ENCODE results near the gene C12orf50. TPM values are rescaled to one million over a fixed set of nuclear protein-coding genes. Genes with fewer than 3 reads are reported as not detected.

Gene C12orf50
- total and polyA plus RNA-seq, 2 of the 8 experiments (the other 6 are each of a cell fraction or from before 2014, with no cell fraction given) = not detected

- Histone ChIP-seq H3K9me3 (ENCODE audit: insufficient read depth in 2 of 2, low read depth in 1 of 2, low read length in 1 of 2) (no peaks in the 10 kb centered on the region), H3K79me1 (ENCODE audit: low read depth, low read length) (no peaks in the 10 kb centered on the region), H2AFZ (ENCODE audit: low read length) (no peak overlapping the region), H3K4me3 (ENCODE audit: extremely low read depth in 1 of 4, insufficient read depth in 2 of 4, low read depth in 3 of 4, low read length in 4 of 4) (no peak overlapping the region), H2BK12ac (ENCODE audit: low read depth, low read length) (no peak overlapping the region), H2BK120ac (replicated peaks; ENCODE audit: low read depth, low read length) (no peak overlapping the region), H2BK20ac (ENCODE audit: low read length) (no peak overlapping the region), H3K4me1 (replicated peaks in 1 of 4; ENCODE audit: control insufficient read depth in 3 of 4, insufficient read depth in 4 of 4, low read length in 3 of 4) (no peaks in the 10 kb centered on the region), H3K79me2 (ENCODE audit: control insufficient read depth in 1 of 2, insufficient read depth in 2 of 2, low read length in 2 of 2) (no peaks in the 10 kb centered on the region), H2AK5ac (ENCODE audit: low read depth, low read length) (no peak overlapping the region), H3K27ac (ENCODE audit: low read depth, low read length) (no peak overlapping the region), H2BK15ac (ENCODE audit: low read length) (no peak overlapping the region), H3K4ac (replicated peaks; ENCODE audit: insufficient read length, low read depth, low read length) (no peak overlapping the region), H3K36me3 (ENCODE audit: control insufficient read depth in 2 of 4, insufficient read depth in 4 of 4, low read length in 3 of 4) (no peaks in the 10 kb centered on the region), H3K56ac (replicated peaks; ENCODE audit: insufficient read length, low read depth, low read length) (no peak overlapping the region), H4K91ac (replicated peaks; ENCODE audit: insufficient read length, low read length) (no peak overlapping the region), H4K20me1 (replicated peaks in 1 of 2; ENCODE audit: control insufficient read depth in 1 of 2, insufficient read depth in 2 of 2, low read length in 2 of 2) (no peaks in the 10 kb centered on the region), H3K23ac (ENCODE audit: insufficient read length) (no peak overlapping the region), H3K23me2 (ENCODE audit: low read depth, low read length) (no peaks in the 10 kb centered on the region), H3K4me2 (ENCODE audit: insufficient read depth in 1 of 2, low read depth in 2 of 2, low read length in 2 of 2) (no peak overlapping the region), H2BK5ac (ENCODE audit: low read depth, low read length) (no peak overlapping the region), H4K5ac (ENCODE audit: insufficient read length, low read depth, low read length) (no peak overlapping the region), H3K18ac (ENCODE audit: extremely low read depth, low read length) (no peak overlapping the region), H4K8ac (ENCODE audit: extremely low read depth, insufficient read depth, low read length) (no peak overlapping the region), H3K27me3 (replicated peaks in 1 of 4; ENCODE audit: control insufficient read depth in 3 of 4, extremely low read depth in 1 of 4, insufficient read depth in 3 of 4, low read length in 3 of 4) (no peaks in the 10 kb centered on the region), H3K14ac (ENCODE audit: insufficient read length) (no peak overlapping the region), H3K9ac (replicated peaks in 1 of 4; ENCODE audit: extremely low read depth in 1 of 4, low read depth in 3 of 4, low read length in 3 of 4) (no peak overlapping the region)
- POLR2A ChIA-PET (ENCODE audit: partially characterized antibody) = no interaction called here
- DNase-seq (ENCODE audit: low read depth in 1 of 2, low spot score in 2 of 2) (no peak), FAIRE-seq (no peak)
- WGBS, 2 experiments (ENCODE audit: extremely low coverage in 1 of 2, insufficient coverage in 1 of 2, insufficient read length in 1 of 2, insufficient replicate concordance in 2 of 2, low coverage in 1 of 2, low lambda C conversion rate in 2 of 2, missing lambda C conversion rate in 1 of 2) = 100% methylated on average over 1 of the region's 1 CpG; no CpG with 5 or more reads in 1 of the 2 experiments
- CTCF ChIA-PET (ENCODE audit: partially characterized antibody) = interaction anchor here (1.3 kb wide), 1 partner anchor 29 kb away, joined by 3 read pairs; no protein-coding TSS in a partner anchor
- TF ChIP-seq, protein P1, sequence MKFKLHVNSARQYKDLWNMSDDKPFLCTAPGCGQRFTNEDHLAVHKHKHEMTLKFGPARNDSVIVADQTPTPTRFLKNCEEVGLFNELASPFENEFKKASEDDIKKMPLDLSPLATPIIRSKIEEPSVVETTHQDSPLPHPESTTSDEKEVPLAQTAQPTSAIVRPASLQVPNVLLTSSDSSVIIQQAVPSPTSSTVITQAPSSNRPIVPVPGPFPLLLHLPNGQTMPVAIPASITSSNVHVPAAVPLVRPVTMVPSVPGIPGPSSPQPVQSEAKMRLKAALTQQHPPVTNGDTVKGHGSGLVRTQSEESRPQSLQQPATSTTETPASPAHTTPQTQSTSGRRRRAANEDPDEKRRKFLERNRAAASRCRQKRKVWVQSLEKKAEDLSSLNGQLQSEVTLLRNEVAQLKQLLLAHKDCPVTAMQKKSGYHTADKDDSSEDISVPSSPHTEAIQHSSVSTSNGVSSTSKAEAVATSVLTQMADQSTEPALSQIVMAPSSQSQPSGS (IDR thresholded peaks at IDR 0.05; ENCODE audit: low read length) = no peak
- TF ChIP-seq YY1 (IDR thresholded peaks at IDR 0.05; ENCODE audit: low read depth, low read length) (no peak), TEAD4 (IDR thresholded peaks at IDR 0.05; ENCODE audit: low read depth, low read length) (no peak), RFX5 (IDR thresholded peaks at IDR 0.05; ENCODE audit: borderline replicate concordance, low read depth, low read length) (no peak), USF2 (IDR thresholded peaks at IDR 0.05; ENCODE audit: low read length) (no peak), SUZ12 (IDR thresholded peaks at IDR 0.05; ENCODE audit: low read length) (no peak), CBX8 (IDR thresholded peaks at IDR 0.05; ENCODE audit: borderline replicate concordance, low read depth, low read length) (no peak), TAF7 (optimal IDR thresholded peaks at IDR 0.05; ENCODE audit: borderline replicate concordance, low read depth, low read length) (no peak), BACH1 (IDR thresholded peaks at IDR 0.05; ENCODE audit: low read length) (no peak), BRCA1 (IDR thresholded peaks at IDR 0.05; ENCODE audit: low read depth, low read length) (no peak), SIX5 (IDR thresholded peaks at IDR 0.05; ENCODE audit: low read depth, low read length) (no peak)
- TF ChIP-seq, protein P2, sequence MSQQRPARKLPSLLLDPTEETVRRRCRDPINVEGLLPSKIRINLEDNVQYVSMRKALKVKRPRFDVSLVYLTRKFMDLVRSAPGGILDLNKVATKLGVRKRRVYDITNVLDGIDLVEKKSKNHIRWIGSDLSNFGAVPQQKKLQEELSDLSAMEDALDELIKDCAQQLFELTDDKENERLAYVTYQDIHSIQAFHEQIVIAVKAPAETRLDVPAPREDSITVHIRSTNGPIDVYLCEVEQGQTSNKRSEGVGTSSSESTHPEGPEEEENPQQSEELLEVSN (IDR thresholded peaks at IDR 0.05) = no peak
Observed at GRCh38 chr12:87981495-87981894, 47.7 kb downstream of the C12orf50 start.

Measured in H1 (cell line).